ENCODE measurements around the gene SLC35D3.
"Not testable (repeated sequence)": the region's sequence is repeated elsewhere in the genome, so short reads cannot be mapped to it uniquely, and the experiment has no call there.

SLC35D3 gene

DNA sequence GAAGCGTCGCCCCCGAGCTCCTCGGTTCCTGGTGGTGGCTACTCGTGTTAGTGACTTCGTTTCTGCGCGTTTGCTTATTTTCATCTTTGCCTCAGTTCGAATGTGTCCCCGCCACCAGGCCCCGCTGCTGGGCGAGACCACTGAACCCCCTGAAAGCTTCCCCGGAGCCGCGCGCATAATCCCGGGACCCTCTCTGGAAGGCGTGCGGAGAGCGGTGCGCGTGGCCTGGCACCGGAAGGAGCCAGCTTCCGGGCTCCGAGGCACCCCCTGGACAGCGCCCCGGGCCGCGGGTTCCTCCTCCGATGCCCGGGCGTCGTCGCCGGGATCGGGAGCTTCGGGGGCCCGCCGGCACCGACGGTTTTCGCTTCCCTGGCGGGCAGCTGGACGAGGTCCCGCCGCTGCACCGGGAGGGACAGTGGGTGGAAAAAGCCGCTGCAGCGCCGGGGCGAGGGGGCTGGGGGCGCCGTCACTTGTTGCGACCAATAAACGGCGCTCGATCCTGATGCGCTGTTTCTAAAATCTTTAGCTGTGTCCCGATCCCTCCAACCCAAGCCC is 643 bp upstream of the SLC35D3 start:
- no peak overlapping the region for H3K27ac ChIP-seq
- DNase-seq (ENCODE audit: low read depth, low spot score), result no peak

DNA sequence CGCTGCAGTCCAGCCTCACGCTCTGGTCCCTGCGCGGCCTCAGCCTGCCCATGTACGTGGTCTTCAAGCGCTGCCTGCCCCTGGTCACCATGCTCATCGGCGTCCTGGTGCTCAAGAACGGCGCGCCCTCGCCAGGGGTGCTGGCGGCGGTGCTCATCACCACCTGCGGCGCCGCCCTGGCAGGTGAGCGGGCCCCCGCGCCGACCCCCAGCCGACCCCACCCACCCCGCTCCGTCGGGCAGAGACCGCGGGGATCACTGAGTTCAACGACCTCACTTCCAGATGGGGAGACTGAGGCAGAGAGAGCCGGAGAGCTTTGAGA is 545 bp downstream of the SLC35D3 start:
- DNase-seq (ENCODE audit: low read depth, low spot score), result no peak
- no peak overlapping the region for H3K27ac ChIP-seq

DNA sequence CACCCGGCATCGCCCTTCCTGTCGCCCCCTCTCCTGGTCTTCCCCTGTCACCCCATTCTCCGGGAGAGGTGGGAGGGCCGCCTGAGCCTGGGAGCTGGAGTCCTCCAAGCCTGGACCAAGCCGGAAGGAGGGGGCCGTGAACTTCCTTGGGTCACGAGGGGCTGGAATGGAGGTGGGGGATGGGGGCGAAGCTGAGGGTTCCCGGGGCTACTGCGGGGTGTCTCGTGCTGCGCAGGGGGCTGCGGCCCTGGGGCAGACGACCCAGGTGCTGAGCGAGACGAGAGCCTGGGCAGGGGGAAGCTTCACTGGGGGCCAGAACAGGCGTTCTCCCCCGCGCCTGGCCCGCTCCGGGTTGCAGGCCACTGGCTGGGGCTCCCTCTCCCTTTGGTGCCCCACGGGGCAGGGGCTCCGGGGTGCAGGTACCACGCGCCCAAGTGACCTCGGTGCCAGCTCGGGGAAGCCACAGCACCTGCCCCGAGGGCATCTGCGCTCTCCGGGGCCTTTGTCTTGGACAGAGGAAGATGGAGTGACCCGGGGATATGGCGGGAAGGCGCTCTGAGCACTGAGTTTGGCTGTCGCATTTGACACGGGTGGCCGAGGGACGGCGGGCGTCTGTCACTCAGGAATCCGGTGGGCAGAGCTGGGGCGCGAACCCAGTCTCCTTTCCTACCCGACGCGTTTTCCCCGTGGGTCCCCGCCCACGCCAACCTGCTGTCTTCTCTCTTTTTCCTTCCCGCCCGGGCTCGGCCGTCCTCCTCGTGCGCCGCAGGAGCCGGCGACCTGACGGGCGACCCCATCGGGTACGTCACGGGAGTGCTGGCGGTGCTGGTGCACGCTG is 1.2 kb downstream of the SLC35D3 start:
- no peak overlapping the region for H3K27ac ChIP-seq
- no peak for DNase-seq (ENCODE audit: low read depth, low spot score)

DNA sequence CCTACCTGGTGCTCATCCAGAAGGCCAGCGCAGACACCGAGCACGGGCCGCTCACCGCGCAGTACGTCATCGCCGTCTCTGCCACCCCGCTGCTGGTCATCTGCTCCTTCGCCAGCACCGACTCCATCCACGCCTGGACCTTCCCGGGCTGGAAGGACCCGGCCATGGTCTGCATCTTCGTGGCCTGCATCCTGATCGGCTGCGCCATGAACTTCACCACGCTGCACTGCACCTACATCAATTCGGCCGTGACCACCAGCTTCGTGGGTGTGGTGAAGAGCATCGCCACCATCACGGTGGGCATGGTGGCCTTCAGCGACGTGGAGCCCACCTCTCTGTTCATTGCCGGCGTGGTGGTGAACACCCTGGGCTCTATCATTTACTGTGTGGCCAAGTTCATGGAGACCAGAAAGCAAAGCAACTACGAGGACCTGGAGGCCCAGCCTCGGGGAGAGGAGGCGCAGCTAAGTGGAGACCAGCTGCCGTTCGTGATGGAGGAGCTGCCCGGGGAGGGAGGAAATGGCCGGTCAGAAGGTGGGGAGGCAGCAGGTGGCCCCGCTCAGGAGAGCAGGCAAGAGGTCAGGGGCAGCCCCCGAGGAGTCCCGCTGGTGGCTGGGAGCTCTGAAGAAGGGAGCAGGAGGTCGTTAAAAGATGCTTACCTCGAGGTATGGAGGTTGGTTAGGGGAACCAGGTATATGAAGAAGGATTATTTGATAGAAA is 2.0 kb downstream of the SLC35D3 start:
- no peak for DNase-seq (ENCODE audit: low read depth, low spot score)
- H3K27ac ChIP-seq, result no peak overlapping the region

DNA sequence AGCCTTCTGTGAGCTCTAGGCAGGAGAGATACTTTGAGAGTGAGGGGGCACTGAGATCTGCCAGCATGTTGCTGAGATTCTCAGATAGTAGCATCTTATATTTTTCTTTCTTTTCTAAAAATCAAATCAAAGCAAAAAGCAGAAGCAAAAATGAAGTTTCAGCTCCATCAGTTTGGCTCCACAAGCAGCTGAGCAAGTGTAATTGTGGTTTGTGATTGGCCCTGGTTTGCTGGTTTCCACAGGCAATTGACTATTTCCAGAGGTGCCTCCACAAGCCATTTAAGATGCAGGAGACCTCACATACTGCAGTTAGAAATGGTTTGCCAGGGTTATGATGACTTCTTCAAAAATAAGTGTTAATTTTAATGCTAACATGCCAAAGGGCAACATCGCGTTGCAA is 4.3 kb downstream of the SLC35D3 start:
- DNase-seq (ENCODE audit: low read depth, low spot score), result no peak
- no peak overlapping the region for H3K27ac ChIP-seq

DNA sequence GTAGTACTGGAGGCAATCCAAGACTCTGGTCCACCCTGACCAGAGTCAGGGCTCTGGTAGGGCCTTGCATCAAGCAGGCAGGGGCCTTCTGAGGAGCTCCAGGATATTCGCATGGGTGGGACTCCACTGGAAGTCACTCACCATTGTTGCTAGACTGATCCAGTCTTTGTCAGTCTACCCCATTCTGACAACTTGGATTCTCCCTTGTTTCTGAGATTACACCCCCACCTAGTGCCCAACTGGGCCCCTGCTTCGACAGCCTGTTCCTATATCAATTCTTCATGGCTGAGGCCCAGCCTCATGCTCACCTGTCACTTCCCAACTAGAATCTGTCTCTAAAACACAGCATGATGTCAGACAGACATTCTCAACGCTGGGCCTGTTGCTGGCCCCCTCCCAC is 5.2 kb downstream of the SLC35D3 start:
- no peak overlapping the region for H3K27ac ChIP-seq
- DNase-seq (ENCODE audit: low read depth, low spot score), result no peak

DNA sequence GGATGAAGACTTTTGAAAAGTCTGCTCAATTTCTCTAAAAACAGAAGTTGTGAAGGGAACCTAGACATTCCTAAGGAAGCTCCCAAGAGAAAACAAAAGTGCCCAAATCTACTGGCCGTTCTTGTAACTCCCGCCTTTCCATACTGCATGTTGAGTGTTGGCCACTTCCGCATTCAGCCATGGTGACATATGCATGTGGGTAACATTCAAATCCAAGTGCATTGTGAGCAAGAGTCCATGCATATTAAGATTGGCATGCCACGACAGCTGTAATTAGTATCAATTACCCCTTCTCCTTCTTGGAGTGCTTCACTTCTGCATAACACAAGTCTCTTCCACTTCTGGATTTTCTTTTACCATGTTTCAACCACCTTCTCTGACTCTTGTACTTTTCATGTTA is 8.4 kb downstream of the SLC35D3 start:
- no peak for DNase-seq (ENCODE audit: low read depth, low spot score)
- no peak overlapping the region for H3K27ac ChIP-seq

DNA sequence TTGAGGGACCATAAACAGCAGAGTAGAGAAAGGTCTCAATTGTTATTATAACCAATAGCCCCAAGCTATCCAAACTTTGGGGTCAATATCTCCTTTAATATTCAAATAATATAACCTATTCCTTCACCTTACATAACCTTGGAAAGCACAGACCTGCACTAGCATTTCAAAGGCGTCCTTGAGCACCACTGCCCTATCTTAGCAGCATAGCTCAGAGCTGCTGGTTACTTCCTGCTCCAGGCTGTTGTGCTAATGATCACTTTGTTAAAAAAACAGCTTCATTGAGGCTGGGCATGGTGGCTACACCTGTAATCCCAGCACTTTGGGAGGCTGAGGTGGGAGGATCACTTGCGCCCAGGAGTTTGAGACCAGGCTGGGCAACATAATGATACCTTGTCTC is 10.5 kb downstream of the SLC35D3 start:
- H3K27ac ChIP-seq, result no peak overlapping the region
- no peak for DNase-seq (ENCODE audit: low read depth, low spot score)

DNA sequence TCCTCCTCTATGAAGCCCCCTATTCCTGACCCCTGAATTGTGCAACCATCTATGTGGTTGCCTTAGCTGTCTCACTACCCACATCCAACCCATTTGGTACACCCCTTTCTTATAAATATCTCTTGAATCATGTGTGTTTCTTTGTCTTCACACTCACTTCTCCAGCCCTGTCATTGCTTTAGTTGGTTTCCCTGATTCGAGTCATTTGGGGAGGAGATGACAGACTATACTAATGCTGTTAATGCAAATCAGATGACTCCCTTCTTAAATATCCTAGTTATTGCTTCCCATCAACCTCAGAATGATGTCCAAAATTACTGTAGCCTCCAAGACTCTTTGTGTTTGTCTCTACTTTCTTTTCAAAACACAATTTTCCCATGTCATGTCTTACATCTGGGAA is 23.0 kb downstream of the SLC35D3 start:
- no peak overlapping the region for H3K27ac ChIP-seq
- DNase-seq (ENCODE audit: low read depth, low spot score), result no peak

DNA sequence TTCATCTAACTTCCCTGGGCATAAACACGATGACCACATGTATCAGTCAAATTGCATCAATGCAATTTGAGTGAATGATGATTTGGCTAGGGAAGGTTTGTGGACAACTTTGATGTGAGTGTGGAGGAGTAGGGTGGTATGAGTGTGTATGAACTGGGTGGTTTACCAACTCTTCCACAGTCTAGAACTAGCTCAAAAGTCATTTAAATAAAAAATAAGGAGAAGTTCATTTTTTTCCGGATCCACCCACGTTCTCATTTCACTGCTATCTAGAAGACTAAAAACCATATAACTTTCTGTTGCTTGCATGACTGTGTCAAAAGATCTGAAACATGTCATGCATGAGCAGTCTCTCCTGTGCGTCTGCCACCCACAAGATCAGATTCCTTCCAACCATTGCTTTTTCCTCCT is 23.6 kb downstream of the SLC35D3 start:
- H3K27ac ChIP-seq, result no peak overlapping the region
- DNase-seq (ENCODE audit: low read depth, low spot score), result no peak

DNA sequence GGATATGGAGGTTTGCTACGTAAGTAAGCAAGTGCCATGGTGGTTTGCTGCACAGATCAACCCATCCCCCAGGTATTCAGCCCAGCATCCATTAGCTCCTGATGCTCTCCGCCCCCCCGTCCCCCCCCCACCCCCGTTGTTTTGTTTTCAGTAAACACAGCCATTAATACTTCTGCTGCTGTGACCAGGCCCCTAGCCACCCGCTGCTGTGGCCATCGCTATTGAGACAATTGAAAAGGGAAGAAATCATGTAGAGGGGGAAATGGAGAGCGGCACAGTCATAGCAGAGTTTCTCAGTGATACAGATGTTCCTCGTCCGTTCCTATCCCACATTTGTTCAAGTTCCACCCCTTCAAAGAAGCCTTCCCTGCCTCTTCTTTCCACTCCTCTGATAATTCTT is 24.9 kb downstream of the SLC35D3 start:
- DNase-seq (ENCODE audit: low read depth, low spot score), result no peak
- no peak overlapping the region for H3K27ac ChIP-seq

DNA sequence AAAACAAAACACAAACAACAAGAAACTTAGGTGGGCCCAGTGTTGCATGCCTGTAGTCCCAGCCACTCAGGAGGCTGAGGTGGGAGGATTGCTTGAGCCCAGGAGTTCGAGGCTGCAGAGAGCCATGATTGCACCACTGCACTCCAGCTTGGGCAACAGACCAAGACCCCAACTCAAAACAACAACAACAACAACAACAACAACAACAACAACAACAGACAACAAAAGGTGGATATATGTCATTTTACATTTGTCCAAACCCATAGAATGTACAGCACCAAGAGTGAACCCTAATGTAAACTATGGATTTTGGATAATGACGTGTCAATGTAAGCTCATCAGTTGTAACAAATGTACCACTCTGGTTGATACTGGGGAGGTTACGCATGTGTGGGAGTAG is 27.9 kb downstream of the SLC35D3 start:
- H3K27ac ChIP-seq; DNase-seq (ENCODE audit: low read depth, low spot score): not testable (repeated sequence)

DNA sequence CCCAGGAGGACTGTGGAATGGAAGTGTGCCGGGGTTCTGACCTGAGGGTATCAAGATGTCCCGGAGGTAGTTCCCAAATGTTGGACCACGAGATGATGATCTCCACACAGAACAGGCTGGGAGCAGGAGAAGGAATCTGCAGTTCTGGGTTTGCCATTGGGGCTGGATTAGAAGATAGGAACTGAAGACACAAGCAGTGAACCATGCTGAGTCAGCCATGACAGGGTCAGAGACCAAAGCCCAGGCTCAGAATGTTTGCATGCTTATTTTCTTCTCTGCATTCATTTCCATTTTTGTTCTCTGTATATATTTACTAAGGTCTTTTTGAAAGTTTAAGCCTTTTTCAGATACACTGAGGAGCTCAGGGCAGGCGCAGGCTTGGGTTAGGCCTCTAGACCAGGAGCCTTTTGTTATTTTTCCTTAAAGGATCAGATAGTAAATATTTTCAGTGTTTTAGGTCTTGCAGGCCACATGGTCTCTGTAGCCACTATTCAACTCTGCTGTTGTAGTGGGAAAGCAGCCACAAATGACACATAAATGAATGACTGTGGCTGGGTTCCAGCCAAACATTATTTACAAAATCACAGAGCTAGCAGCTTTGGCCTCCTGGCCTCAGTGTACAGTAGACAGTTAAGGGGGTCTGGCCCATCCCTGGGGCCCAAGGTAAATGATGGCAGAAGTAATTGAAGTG is 28.5 kb downstream of the SLC35D3 start:
- H3K27ac ChIP-seq, result no peak overlapping the region
- DNase-seq (ENCODE audit: low read depth, low spot score), result no peak

DNA sequence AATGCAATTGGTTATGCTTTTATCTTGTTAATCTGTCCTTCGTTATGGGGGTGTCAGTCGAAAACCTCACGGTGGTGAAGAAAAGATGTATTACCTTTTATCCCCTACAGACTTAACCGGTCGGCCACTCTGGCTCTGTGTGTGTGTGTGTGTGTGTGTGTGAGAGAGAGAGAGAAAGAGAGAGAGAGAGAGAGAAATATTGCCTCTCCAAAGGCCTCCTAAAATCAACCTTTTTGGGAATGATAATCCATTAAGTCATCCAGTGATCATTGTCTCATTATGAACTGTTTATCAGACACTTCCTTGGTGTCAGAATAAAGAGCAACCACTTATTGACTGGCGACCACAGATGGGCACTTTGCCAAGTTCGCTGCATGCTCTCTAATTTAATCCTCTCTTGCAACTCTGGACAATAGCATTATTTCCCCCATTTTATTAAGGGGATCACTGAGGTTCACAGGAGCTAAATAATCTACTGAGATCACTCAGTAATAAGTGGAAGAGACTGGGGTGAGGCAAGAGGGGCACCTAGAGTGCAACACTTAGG is 30.7 kb downstream of the SLC35D3 start:
- no peak overlapping the region for H3K27ac ChIP-seq
- DNase-seq (ENCODE audit: low read depth, low spot score), result no peak

DNA sequence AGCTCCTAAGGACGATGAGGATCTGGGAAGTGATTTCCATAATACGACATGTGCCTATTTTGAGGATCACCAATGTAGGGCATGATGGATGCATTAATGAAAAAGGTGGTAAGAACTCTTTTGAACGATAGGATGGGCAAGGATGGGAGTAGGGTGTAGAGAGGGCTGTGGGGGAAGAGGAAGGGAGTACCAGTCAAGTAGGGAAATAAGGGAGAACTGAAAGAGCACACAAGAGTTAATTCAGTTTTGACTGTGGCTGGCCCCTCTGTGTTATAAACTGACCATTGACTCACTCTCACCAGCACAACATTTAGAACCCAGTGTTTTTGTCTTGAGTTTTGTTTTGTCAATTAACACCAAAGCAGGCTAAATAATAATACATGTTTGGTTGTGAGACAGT is 33.0 kb downstream of the SLC35D3 start:
- no peak overlapping the region for H3K27ac ChIP-seq
- no peak for DNase-seq (ENCODE audit: low read depth, low spot score)

DNA sequence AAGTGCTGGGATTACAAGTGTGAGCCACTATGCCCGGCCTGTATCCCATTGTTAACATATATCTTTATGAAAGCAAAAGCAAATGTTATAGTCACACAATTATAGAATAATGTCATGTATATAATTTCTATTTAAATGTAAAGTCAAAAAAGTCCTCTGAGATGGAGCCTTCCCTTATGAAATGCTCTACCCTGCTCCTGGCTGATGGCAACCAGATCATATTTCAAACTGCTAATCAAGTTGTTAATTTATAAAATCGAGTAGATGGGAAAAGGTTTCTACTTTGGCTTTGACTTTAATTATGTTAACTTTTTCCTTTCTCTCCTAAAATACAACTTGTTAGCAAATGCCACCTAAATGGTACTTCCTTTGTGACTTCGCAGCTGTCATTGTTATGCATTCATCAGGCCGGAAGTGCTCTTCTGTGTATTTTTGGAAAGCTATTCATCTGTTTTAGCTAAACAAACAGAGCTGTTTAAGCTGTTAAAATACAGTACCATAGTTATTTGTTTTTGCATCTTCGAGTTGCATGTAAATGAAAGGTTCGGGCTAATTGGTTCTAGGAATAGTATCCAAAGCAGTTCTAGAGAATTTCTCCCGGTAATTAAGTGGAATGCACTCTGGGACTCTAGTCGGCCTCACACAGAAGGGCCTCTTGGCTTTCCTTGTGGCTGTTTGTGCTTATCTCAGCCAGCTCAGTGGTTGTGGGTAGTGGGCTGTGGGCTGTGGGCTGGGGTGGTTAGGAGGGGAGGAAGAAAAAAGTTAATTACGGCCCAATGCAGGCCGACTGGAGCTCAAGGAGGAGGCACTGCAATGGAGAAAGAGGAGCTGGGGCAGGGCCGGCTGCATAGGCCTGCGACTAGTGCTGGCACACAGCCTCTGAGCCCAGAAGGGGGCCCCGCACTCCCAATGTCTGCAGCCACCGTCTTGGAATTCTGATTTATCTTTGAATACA is 34.8 kb downstream of the SLC35D3 start:
- H3K27ac ChIP-seq, result no peak overlapping the region
- no peak for DNase-seq (ENCODE audit: low read depth, low spot score)

DNA sequence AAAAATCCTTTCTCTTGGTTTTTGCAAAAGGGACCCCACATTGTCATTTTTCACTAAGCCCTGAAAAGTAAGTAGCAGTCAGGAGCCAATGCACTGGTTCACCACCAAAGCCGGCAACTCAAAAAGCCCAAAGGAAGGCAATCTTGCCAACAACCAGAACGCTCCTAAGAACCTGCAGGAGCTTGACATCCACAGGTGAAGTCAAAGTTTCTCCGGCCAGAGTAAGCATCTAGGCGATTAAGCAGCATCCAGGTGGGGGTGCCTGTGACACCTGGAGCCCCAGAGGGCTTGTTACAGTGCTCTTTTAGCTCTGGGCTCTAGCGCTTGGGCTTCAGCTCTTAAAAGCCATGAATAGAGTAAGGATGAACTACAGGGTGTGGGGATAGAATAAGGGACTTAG is 36.1 kb downstream of the SLC35D3 start:
- H3K27ac ChIP-seq, result no peak overlapping the region
- DNase-seq (ENCODE audit: low read depth, low spot score), result no peak

DNA sequence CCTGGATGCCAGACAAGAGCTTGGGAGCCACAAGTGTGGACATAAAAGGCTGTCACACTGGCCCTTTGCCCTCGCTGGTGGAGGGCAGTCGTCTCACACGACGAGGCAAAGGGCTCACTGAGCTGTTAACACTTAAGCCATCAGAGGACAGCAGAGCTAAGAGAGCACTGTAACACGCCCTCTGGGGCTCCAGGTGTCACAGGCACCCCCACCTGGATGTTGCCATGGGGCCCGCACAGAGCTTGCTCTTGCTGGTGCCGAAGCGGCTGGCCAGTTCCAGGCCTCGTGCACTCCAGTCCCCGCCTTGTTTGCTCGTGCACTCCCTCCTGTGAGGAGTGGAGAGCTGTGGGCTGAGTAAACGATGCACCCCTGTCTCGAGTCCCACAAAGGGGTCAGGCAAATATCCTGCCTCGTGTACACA is 37.4 kb downstream of the SLC35D3 start:
- H3K27ac ChIP-seq, result no peak overlapping the region
- DNase-seq (ENCODE audit: low read depth, low spot score), result no peak

DNA sequence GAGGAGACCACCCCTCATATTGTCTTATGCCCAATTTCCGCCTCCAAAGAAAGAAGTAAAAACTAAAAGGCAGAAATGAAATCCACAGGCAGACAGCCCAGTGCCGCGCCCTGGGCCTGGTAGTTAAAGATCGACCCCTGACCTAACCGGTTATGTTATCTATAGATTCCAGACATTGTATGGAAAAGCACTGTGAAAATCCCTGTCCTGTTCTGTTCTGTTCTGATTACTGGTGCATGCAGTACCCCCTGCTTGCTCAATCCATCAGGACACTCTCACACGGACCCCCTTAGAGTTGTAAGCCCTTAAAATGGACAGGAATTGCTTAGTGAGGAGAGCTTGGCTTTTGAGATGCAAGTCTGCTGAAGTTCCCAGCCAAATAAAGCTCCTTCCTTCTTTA is 37.8 kb downstream of the SLC35D3 start:
- not testable (repeated sequence) for DNase-seq (ENCODE audit: low read depth, low spot score); H3K27ac ChIP-seq

DNA sequence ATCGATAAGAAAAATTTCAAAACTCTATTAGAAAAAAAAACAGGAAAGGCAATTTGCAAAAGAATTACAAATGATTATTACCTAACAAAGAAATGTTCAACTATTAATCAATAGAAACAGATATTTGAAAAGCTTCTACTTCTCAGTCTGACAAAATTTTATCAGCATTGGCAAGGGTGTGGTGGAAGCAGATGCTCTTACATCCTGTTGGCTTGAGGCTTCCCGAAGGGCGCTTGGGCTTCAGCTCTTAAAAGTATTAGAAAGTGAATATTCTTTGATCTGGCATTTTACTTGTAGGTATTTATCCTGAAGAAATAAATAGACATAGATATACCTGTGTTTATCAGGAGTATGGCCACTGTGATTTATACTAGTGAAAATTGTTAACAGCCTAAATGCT is 38.7 kb downstream of the SLC35D3 start:
- H3K27ac ChIP-seq, result no peak overlapping the region
- DNase-seq (ENCODE audit: low read depth, low spot score), result no peak
